K562 (cell line): Measurements from ENCODE around the gene KMT2E.
A peak's percentile ranks its signal among the peaks of the same experiment; 100 is the strongest.

Experiments used
- HEY1 ChIP-seq: fragments of 250-450 bp; sonication (Bioruptor Pico); IDR thresholded peaks from 2 replicates; pipeline ENCODE4 v1.5.0; 2020; ENCODE audit warnings: mild to moderate bottlenecking, moderate library complexity, borderline replicate concordance
- NFE2 ChIP-seq: IDR thresholded peaks from 2 replicates; pipeline ENCODE4 v1.6.1; 2014; ENCODE audit warnings: antibody characterized with exemption, low read depth
- ZFP30 ChIP-seq: fragments of 250-450 bp; sonication (Bioruptor Pico); IDR thresholded peaks from 2 replicates; pipeline ENCODE4 v1.8.0; 2022; ENCODE audit warnings: moderate library complexity, mild to moderate bottlenecking, inconsistent platforms, borderline replicate concordance
- TF ChIP-seq, protein P1 (sequence below): sonication (generic); formaldehyde crosslinking; IDR thresholded peaks from 2 replicates; pipeline ENCODE4 v1.8.0; 2023; ENCODE audit warnings: mild to moderate bottlenecking, missing genetic modification reagents
- TF ChIP-seq, protein P2 (sequence below): sonication (generic); formaldehyde crosslinking; IDR thresholded peaks from 2 replicates; pipeline ENCODE4 v1.5.0; 2020; ENCODE audit warnings: missing genetic modification reagents

- TF ChIP-seq ZFP30: no peak
- peak; percentile 88 for TF ChIP-seq NFE2
- TF ChIP-seq, protein P1, sequence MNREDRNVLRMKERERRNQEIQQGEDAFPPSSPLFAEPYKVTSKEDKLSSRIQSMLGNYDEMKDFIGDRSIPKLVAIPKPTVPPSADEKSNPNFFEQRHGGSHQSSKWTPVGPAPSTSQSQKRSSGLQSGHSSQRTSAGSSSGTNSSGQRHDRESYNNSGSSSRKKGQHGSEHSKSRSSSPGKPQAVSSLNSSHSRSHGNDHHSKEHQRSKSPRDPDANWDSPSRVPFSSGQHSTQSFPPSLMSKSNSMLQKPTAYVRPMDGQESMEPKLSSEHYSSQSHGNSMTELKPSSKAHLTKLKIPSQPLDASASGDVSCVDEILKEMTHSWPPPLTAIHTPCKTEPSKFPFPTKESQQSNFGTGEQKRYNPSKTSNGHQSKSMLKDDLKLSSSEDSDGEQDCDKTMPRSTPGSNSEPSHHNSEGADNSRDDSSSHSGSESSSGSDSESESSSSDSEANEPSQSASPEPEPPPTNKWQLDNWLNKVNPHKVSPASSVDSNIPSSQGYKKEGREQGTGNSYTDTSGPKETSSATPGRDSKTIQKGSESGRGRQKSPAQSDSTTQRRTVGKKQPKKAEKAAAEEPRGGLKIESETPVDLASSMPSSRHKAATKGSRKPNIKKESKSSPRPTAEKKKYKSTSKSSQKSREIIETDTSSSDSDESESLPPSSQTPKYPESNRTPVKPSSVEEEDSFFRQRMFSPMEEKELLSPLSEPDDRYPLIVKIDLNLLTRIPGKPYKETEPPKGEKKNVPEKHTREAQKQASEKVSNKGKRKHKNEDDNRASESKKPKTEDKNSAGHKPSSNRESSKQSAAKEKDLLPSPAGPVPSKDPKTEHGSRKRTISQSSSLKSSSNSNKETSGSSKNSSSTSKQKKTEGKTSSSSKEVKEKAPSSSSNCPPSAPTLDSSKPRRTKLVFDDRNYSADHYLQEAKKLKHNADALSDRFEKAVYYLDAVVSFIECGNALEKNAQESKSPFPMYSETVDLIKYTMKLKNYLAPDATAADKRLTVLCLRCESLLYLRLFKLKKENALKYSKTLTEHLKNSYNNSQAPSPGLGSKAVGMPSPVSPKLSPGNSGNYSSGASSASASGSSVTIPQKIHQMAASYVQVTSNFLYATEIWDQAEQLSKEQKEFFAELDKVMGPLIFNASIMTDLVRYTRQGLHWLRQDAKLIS (CRISPR knock-in tag): no peak
- TF ChIP-seq, protein P2, sequence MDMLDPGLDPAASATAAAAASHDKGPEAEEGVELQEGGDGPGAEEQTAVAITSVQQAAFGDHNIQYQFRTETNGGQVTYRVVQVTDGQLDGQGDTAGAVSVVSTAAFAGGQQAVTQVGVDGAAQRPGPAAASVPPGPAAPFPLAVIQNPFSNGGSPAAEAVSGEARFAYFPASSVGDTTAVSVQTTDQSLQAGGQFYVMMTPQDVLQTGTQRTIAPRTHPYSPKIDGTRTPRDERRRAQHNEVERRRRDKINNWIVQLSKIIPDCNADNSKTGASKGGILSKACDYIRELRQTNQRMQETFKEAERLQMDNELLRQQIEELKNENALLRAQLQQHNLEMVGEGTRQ (CRISPR knock-in tag): no peak
- no peak for TF ChIP-seq HEY1 (CRISPR knock-in tag)
Measured at GRCh38 chr7:105131033-105131656, 117.1 kb downstream of the KMT2E start.
